Activated naive CD4-positive, alpha-beta T cell treated with anti-CD3 and anti-CD28 coated beads for 36 hours (primary cell): ENCODE results near the gene ZFP36. TPM values are rescaled to one million over a fixed set of nuclear protein-coding genes. Genes with fewer than 3 reads are reported as not detected.
"Not testable (repeated sequence)": the region's sequence is repeated elsewhere in the genome, so short reads cannot be mapped to it uniquely, and the experiment has no call there.

Experiments
- CTCF ChIA-PET: fragments of 350-600 bp; sonication (Branson Sonifier 250); formaldehyde crosslinking; loops from one replicate; lab custom pipeline; 2021; ENCODE audit warnings: antibody characterized with exemption; lab: Charles Lee
- DNase-seq: peaks from one replicate; pipeline ENCODE4 v3.0.0-alpha.2; 2020
- H3K27ac Mint-ChIP-seq: one replicate; pipeline ENCODE4 v1.8.0; 2021; ENCODE audit warnings: mild to moderate bottlenecking, mixed read lengths
- H3K27me3 Mint-ChIP-seq: one replicate; pipeline ENCODE4 v1.8.0; 2021; ENCODE audit warnings: low read depth, mixed read lengths
- H3K36me3 Mint-ChIP-seq: one replicate; pipeline ENCODE4 v1.8.0; 2021; ENCODE audit warnings: low read depth, mixed read lengths
- H3K4me1 Mint-ChIP-seq: one replicate; pipeline ENCODE4 v1.8.0; 2021; ENCODE audit warnings: low read depth, mixed read lengths
- H3K4me3 Mint-ChIP-seq: one replicate; pipeline ENCODE4 v1.8.0; 2021; ENCODE audit warnings: mild to moderate bottlenecking, moderate library complexity, mixed read lengths
- H3K9me3 Mint-ChIP-seq: one replicate; pipeline ENCODE4 v1.8.0; 2021; ENCODE audit warnings: mixed read lengths
- intact Hi-C: fragments of 100-400 bp; cut with micrococcal nuclease; formaldehyde crosslinking; loops from one replicate; pipeline ENCODE4 v1.15.1; 2023
- microRNA-seq: library from miRNA; unstranded; fragments of <30 nt; microRNA quantifications from one replicate; pipeline ENCODE4 v1.2.0, GENCODE V29; 2022; ENCODE audit warnings: borderline microRNAs expressed, borderline replicate concordance
- total RNA-seq, 2 experiments: library from RNA; stranded (reverse); gene quantifications; one replicate each; pipeline ENCODE4 v1.2.3, GENCODE V29; 2021

ZFP36 gene
- total RNA-seq, 2 experiments from 2014 or later = 113 to 116 TPM

DNA sequence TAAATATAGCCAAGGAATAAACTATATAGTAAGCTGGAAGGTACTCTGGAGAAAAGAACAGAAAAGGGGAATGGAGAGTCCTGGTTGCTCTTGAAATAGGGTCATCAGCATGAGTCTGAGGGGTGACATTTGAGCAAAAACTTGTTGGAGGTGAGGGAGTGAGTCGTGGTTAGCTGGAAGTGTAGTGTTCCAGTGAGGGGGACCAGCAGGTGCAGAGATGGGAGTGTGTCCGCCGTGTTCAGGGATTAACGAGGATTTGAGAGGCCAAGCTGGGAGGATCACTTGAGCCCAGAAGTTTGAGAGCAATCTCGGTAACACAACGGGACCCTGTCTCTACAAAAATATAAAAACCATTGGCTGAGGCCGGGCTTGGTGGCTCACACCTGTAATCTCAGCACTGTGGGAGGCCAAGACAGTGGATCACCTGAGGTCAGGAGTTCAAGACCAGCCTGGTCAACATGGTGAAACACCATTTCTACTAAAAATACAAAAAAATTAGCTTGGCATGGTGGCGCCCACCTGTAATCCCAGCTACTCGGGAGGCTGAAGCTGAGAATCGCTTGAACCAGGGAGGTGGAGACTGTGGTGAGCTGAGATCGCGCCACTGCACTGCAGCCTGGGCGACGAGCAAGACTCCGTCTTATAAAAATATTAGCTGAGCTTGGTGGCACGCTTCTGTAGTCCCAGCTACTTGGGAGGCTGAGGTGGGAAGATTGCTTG is 39.9 kb downstream of the ZFP36 start:
- intact Hi-C loops = loop anchor here (10.0 kb wide), 2 partner anchors 398 to 548 kb away; partner anchors contain the start of genes FBL and ZNF546
- no peaks in the 10 kb centered on the region for H3K27me3 Mint-ChIP-seq
- H3K27ac Mint-ChIP-seq = peak overlapping the region; percentile 96
- no peaks in the 10 kb centered on the region for H3K9me3 Mint-ChIP-seq
- CTCF ChIA-PET = interaction anchor here (0.6 to 4.1 kb wide), 3 partner anchors 11 to 250 kb away, joined by 3 to 13 read pairs (median 3); partner anchors contain the start of genes NCCRP1 and RPS16
- H3K4me3 Mint-ChIP-seq = peak overlapping the region; percentile 99
- peaks cover 53% of the 10 kb centered on the region for H3K4me1 Mint-ChIP-seq
- no peak for DNase-seq
- peaks cover 39% of the 10 kb centered on the region for H3K36me3 Mint-ChIP-seq

DNA sequence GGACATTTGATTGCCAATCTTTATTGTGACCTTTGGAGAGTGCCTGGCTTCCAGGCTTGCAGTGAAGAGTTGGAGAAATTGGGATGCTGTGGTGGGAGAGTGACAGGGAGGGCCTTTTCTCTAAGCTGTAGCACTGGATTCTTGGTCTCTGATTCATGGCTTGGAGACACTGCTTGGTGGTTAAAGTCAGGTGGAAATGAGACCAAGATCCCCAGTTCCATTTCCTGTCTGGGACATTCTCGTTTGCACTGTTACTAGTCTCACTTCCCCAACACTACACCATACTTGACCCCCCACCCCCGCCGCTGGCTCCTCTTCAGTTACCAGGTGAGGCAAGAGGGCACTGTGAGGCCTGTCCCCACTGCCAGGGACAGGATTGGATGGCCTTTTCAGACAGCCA is 41.6 kb downstream of the ZFP36 start:
- DNase-seq = peak; percentile 72
- Mint-ChIP-seq H3K9me3 (no peaks in the 10 kb centered on the region), H3K27me3 (no peaks in the 10 kb centered on the region), H3K4me1 (peaks cover 68% of the 10 kb centered on the region), H3K27ac (peak overlapping the region; percentile 96), H3K36me3 (peaks cover 54% of the 10 kb centered on the region), H3K4me3 (peak overlapping the region; percentile 99)
- intact Hi-C loops = loop anchor here (10.0 kb wide), 2 partner anchors 397 to 547 kb away; partner anchors contain the start of genes FBL and ZNF546
- CTCF ChIA-PET = interaction anchor here (1.1 kb wide), 1 partner anchor 26 kb away, joined by 3 read pairs; no protein-coding TSS in a partner anchor

DNA sequence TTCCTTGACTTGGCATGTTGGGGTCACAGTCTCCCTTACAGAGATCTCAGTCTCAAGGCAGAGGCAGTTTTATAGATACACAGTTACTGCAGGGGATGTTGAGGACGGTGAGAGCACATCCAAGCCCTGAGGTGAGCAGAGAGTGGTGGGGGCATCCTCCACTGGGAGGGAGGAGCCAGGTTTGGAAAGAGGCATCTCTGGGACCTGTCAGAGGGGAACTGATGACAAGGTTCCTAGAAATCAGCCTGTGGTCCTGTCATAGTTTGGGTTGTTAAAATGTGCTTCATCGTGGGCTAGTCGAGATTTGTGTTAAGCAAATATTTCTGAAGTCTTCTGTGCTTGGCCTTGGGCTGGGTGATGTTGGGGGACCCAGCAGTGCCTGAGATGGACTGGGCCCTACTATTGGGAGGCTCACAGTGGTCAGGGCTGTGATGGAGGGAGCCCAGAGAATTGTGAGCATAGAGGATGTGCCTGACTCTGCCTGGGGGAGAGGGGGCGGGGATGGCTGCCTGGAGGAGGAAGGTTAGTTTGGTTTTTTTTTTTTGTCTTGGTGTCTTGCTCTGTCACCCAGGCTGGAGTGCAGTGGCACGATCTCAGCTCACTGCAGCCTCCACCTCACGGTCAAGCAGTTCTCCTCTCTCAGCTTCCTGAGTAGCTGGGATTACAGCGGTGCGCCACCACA is 42.6 kb downstream of the ZFP36 start:
- H3K9me3 Mint-ChIP-seq = no peaks in the 10 kb centered on the region
- DNase-seq = peak; percentile 47
- intact Hi-C loops = loop anchor here (10.0 kb wide), 2 partner anchors 396 to 546 kb away; partner anchors contain the start of genes FBL and ZNF546
- peaks cover 57% of the 10 kb centered on the region for H3K36me3 Mint-ChIP-seq
- H3K4me1 Mint-ChIP-seq = peaks cover 70% of the 10 kb centered on the region
- H3K27ac Mint-ChIP-seq = peak overlapping the region; percentile 96
- CTCF ChIA-PET = interaction anchor here (0.6 to 1.5 kb wide), 2 partner anchors 22 to 26 kb away, joined by 3 to 4 read pairs; no protein-coding TSS in a partner anchor
- H3K4me3 Mint-ChIP-seq = peak overlapping the region; percentile 37
- no peaks in the 10 kb centered on the region for H3K27me3 Mint-ChIP-seq

DNA sequence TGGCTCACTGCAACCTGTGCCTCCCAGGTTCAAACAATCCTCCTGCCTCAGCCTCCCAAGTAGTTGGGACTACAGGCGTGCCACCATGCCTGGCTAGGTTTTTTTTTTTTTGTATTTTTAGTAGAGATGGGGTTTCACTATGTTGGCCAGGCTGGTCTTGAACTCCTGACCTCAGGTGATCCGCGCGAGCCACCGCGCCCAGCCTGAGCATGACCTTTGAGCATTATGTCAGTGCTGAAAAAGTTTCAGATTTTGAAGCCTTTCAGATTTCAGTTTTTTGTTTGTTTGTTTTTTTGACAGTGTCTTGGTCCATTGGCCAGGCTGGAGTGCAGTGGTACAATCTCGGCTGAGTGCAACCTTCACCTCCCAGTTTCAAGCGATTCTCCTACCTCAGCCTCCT is 44.6 kb downstream of the ZFP36 start:
- H3K9me3 Mint-ChIP-seq, DNase-seq, H3K27me3 Mint-ChIP-seq, intact Hi-C loops, H3K4me3 Mint-ChIP-seq: not testable (repeated sequence)
- Mint-ChIP-seq H3K36me3 (peaks cover 51% of the 10 kb centered on the region), H3K27ac (peak overlapping the region; percentile 73), H3K4me1 (peaks cover 63% of the 10 kb centered on the region)
- CTCF ChIA-PET = interaction anchor here (1.6 to 1.7 kb wide), 2 partner anchors 13 to 82 kb away, joined by 3 to 4 read pairs; no protein-coding TSS in a partner anchor

Small RNA genes lying within 50 kb of the gene (microRNA-seq; reads per million reads assigned to microRNA genes)
- not detected for gene MIR4530

Other genes starting within 250 kb of the ZFP36 start
- not detected for gene NCCRP1, start 209.9 kb upstream of the ZFP36 start, total RNA-seq
- gene SYCN, start 202.6 kb upstream of the ZFP36 start, total RNA-seq = not detected
- 1 to 10 TPM; 1.2 to 1.3 TPM for gene IFNL3, start 161.8 kb upstream of the ZFP36 start, total RNA-seq
- gene IFNL4, start 158.0 kb upstream of the ZFP36 start, total RNA-seq = not detected
- under 1 TPM; 0.69 to 0.93 TPM for gene IFNL2, start 138.5 kb upstream of the ZFP36 start, total RNA-seq
- gene IFNL1, start 110.4 kb upstream of the ZFP36 start, total RNA-seq = 1 to 10 TPM in 1 of 2 experiments, under 1 TPM in 1; 0.91 to 1.0 TPM
- gene LRFN1, start 86.0 kb upstream of the ZFP36 start, total RNA-seq = 1 to 10 TPM; 5.0 to 5.3 TPM
- gene GMFG, start 70.8 kb upstream of the ZFP36 start, total RNA-seq = 100 to 1,000 TPM; 331 to 332 TPM
- gene SAMD4B, start 64.4 kb upstream of the ZFP36 start, total RNA-seq = 10 to 100 TPM; 33.0 to 35.8 TPM
- gene PAF1, start 15.7 kb upstream of the ZFP36 start, total RNA-seq = 10 to 100 TPM; 31.9 to 34.9 TPM
- gene MED29, start 15.5 kb upstream of the ZFP36 start, total RNA-seq = 10 to 100 TPM; 18.0 to 18.5 TPM
- 10 to 100 TPM; 27.3 to 34.6 TPM for gene PLEKHG2, start 5.8 kb downstream of the ZFP36 start, total RNA-seq
- gene RPS16, start 29.1 kb downstream of the ZFP36 start, total RNA-seq = 1,000 to 10,000 TPM; 4,195 to 4,327 TPM
- 100 to 1,000 TPM; 129 to 139 TPM for gene SUPT5H, start 38.7 kb downstream of the ZFP36 start, total RNA-seq
- gene TIMM50, start 74.0 kb downstream of the ZFP36 start, total RNA-seq = 100 to 1,000 TPM; 103 to 107 TPM
- gene DLL3, start 92.1 kb downstream of the ZFP36 start, total RNA-seq = under 1 TPM; 0.74 to 0.79 TPM
- gene SELENOV, start 108.3 kb downstream of the ZFP36 start, total RNA-seq = not detected
- gene EID2B, start 126.0 kb downstream of the ZFP36 start, total RNA-seq = 1 to 10 TPM; 5.7 to 6.2 TPM
- gene EID2, start 133.3 kb downstream of the ZFP36 start, total RNA-seq = 1 to 10 TPM; 7.7 to 9.1 TPM
- gene LGALS13, start 195.7 kb downstream of the ZFP36 start, total RNA-seq = not detected
- gene LGALS16, start 249.1 kb downstream of the ZFP36 start, total RNA-seq = not detected